ENCODE data around the gene EFTUD2. TPM values are rescaled to one million over a fixed set of nuclear protein-coding genes. Genes with fewer than 3 reads are reported as not detected.

EFTUD2 gene
- total and polyA plus RNA-seq, 8 donors, result 15.9 to 176 (median 81.8) TPM

DNA sequence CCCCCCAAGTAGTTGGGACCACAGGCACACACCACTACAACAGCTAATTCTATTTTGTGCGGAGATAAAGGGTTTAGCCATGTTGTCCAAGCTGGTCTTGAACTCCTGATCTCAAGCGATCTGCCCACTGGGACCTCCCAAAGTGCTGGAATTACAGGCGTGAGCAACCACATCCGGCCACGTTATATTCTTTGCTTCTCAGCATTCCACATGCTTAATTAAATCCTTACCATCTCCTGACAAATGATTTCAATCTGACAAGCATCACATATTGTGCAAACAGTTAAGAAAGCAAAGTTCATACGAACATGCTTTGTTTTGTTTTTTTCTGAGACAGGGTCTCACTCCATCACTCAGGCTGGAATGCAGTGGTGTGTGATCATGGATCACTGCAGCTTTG is 33.3 kb downstream of the EFTUD2 start:
- WGBS, 5 donors, result 84 to 89% (median 87%) methylated on average over 6 of the region's 6 CpGs
- Histone ChIP-seq H3K9me3 (no peaks in the 10 kb centered on the region), H3K36me3 (peaks cover 44 to 97% (median 95%) of the 10 kb centered on the region in 4 donors), H3K4me1 (peaks cover 0 to 5% (median 0%) of the 10 kb centered on the region in 4 donors), H3K27ac (peak overlapping the region in 1 of 5 donors; percentile 4), H3K27me3 (no peaks in the 10 kb centered on the region), H3K4me3 (no peak overlapping the region)
- DNase-seq, result no peak
- TF ChIP-seq CTCF (IDR thresholded peaks at IDR 0.05) (no peak), EP300 (IDR thresholded peaks at IDR 0.05) (no peak), POLR2A (IDR thresholded peaks at IDR 0.05) (no peak), POLR2AphosphoS5 (IDR thresholded peaks at IDR 0.05) (no peak)
- intact Hi-C loops (cut with DNase I; ENCODE audit: low total_unique reads), result no loop called here

DNA sequence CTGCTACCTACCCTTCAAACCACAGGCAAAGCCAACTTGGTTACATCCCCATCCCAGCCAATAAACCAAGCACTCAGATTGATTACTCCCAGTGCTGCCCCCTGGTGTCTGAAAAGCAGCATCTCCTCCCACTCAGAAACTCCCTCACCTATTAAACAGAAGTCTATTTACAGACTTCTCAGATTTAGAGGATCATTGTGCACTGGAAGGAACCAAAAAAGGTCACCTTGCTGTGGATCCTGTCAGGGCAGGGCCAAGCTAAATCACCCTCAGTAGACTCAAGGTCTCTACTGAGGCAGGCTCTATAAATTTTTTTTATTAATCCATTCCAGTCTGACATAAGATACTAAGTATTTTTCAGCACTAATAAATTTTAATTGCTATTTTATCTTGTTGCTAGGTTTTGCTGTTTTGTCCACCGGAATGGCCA is 34.0 kb downstream of the EFTUD2 start:
- WGBS, 5 donors, result 50 to 68% (median 60%) methylated on average over 1 of the region's 1 CpG
- Histone ChIP-seq H3K27ac (peak overlapping the region in 1 of 5 donors; percentile 4), H3K4me1 (peaks cover 0 to 5% (median 0%) of the 10 kb centered on the region in 4 donors), H3K4me3 (no peak overlapping the region), H3K27me3 (no peaks in the 10 kb centered on the region), H3K9me3 (no peaks in the 10 kb centered on the region), H3K36me3 (peaks cover 51 to 97% (median 95%) of the 10 kb centered on the region in 4 donors)
- peak; percentile 66 to 91 for DNase-seq
- TF ChIP-seq CTCF (IDR thresholded peaks at IDR 0.05) (peak in 5 of 7 experiments; percentile 67 to 87 (median 85)), POLR2A (IDR thresholded peaks at IDR 0.05) (no peak), POLR2AphosphoS5 (IDR thresholded peaks at IDR 0.05) (peak in 1 of 3 donors; percentile 33)
- intact Hi-C loops (cut with DNase I; ENCODE audit: low total_unique reads), result no loop called here

GRCh38 chr17:44864831-44865230 is 34.4 kb downstream of the EFTUD2 start:
- Histone ChIP-seq H3K27ac (no peak overlapping the region), H3K4me1 (peaks cover 0 to 5% (median 0%) of the 10 kb centered on the region in 4 donors), H3K27me3 (no peaks in the 10 kb centered on the region), H3K9me3 (no peaks in the 10 kb centered on the region), H3K4me3 (no peak overlapping the region), H3K36me3 (peaks cover 55 to 97% (median 95%) of the 10 kb centered on the region in 4 donors)
- DNase-seq, result no peak
- no peak for TF ChIP-seq CTCF (IDR thresholded peaks at IDR 0.05)
- whole genome bisulfite sequencing, 5 donors, result 69 to 75% (median 71%) methylated on average over 10 of the region's 10 CpGs
- intact Hi-C loops (cut with DNase I; ENCODE audit: low total_unique reads), result loop anchor here (5.0 kb wide), 1 partner anchor 88 kb away; no protein-coding TSS in a partner anchor

- intact Hi-C loops (cut with DNase I; ENCODE audit: low total_unique reads), result loop anchor here (5.0 kb wide), 1 partner anchor 86 kb away; no protein-coding TSS in a partner anchor
- 87 to 91% (median 89%) methylated on average over 12 of the region's 12 CpGs for WGBS, 5 donors
- Histone ChIP-seq H3K9me3 (no peaks in the 10 kb centered on the region), H3K4me3 (no peak overlapping the region), H3K4me1 (peaks cover 0 to 5% (median 0%) of the 10 kb centered on the region in 4 donors), H3K27me3 (no peaks in the 10 kb centered on the region), H3K36me3 (peaks cover 69 to 97% (median 95%) of the 10 kb centered on the region in 4 donors), H3K27ac (no peak overlapping the region)
- no peak for TF ChIP-seq POLR2AphosphoS5 (IDR thresholded peaks at IDR 0.05)
- TF ChIP-seq EP300 (IDR thresholded peaks at IDR 0.05), result no peak
- no peak for TF ChIP-seq POLR2A (IDR thresholded peaks at IDR 0.05)
- no peak for TF ChIP-seq CTCF (IDR thresholded peaks at IDR 0.05)
- DNase-seq, result no peak
Observed at GRCh38 chr17:44863061-44863918, 36.0 kb downstream of the EFTUD2 start.

All from stomach (tissue), 9 donors.